Stimulated activated CD4-positive, alpha-beta T cell treated with anti-CD3 and anti-CD28 coated beads, Interleukin-2, amount 100 ng/mL, for 24 hours (primary cell): Measurements from ENCODE around the gene TMEM266.
"Not testable (repeated sequence)": the region's sequence is repeated elsewhere in the genome, so short reads cannot be mapped to it uniquely, and the experiment has no call there.

Experiments used
- DNase-seq, 2 donors: peaks; one replicate each; pipeline ENCODE4 v3.0.0-alpha.2; 2020

The TMEM266 gene, protein sequence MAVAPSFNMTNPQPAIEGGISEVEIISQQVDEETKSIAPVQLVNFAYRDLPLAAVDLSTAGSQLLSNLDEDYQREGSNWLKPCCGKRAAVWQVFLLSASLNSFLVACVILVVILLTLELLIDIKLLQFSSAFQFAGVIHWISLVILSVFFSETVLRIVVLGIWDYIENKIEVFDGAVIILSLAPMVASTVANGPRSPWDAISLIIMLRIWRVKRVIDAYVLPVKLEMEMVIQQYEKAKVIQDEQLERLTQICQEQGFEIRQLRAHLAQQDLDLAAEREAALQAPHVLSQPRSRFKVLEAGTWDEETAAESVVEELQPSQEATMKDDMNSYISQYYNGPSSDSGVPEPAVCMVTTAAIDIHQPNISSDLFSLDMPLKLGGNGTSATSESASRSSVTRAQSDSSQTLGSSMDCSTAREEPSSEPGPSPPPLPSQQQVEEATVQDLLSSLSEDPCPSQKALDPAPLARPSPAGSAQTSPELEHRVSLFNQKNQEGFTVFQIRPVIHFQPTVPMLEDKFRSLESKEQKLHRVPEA

DNA sequence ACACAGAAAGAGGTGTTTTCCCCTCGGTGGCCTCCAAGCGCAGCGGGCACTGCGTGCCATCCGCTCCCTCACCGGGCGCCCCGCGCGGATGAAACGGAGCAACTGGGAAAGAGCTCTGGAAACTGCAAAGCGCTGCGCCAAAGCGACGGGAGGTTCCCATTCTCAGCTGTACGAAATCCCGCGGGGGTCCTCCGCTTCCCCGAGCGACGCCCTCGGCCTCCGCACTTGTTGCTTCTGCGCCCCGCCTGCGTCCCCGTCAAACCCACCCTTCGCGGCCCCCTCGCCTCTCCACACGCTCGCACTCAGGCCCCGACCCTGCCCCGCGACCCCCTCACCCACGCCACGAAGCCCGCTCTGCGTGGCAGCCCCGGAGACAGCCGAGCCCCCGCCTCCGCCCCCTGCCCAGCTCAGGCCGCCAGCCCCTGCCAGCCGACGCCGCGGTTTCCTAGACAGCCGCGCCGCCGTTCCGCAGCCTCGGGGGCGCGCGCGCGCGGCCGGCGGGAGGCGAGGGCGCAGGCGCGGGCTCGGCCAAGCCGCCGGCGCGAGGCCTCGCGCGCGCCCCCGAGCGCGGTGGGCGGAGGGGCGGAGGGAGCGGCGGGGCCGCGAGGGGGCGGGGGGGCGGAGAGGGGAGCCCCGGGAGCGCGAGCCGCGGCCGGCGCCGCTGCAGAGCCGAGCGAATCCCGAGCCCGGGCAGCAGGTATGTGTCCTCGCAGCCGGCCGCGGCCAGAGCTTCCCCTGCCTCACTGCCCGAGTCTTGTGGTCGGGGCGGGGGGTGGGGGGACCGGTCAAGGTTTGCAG is at the start of gene TMEM266:
Gene TMEM266 (plus strand): TSS at position 666 of the 798 bp plus-strand sequence. CDS start 74,279 bp downstream, outside the sequence.
- peak; percentile 25 to 40 for DNase-seq

DNA sequence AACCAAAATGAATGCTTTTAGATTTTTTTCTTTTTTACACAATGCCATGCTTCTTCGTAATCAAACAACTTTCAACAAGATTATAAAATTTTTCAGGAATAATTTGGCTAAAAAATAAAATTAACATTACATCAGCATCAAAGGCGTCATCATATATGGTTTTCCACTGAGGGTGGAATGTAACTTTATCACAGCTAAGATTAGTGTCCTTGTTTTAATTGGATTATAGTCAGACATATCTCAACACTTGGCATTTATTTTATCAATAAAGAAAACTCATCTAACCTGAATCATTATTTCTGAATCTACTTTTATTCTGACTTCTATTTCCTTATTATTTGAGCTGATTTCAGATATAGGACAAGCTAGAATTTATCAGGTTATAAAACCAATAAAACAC is 49.2 kb upstream of the TMEM266 start:
- no peak for DNase-seq

DNA sequence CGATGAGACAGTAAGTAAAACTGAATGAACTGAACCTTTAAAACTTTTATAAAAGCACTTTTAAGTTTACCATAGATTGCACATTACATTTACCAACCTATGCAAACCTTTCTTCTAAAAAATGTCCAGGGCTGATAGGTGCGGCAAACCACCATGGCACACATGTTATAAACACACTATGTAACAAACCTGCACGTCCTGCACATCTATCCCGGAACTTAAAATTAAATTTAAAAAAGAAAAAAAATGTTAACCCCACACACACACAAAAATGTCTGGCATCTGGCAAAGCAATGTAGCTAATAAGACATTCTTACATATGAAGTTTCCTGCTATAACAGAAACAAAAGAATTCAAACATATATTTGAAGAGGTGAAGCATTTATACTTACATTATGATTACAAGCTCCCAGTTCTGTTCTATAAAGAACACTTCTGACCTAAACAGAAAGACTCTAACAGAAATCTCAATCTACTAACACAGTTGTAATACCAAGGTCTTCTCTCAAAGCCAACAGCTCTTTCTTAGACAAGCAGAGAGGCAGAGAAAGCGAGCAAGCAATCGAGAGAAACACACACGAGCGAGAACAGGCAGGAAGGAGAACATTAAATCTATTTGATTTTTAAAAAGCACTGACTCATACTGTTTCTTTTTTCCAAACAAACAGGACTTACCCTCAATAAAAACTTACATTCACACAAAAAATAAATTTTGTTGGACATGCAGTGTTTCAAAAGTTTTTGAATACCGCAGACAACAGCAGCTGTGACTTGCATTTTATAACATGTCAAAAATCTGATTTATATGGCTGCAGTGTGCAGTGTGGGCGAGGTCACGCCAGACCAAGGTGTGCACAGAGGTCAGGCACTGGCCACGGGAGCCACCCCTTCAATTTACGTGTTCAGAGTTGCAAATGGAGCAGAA is 47.9 kb upstream of the TMEM266 start, which contains the start of gene NRG4:
Gene NRG4 (minus strand): TSS at position 798 of the 925 bp plus-strand sequence. CDS start 1,194 bp downstream, outside the sequence.
- DNase-seq = no peak

DNA sequence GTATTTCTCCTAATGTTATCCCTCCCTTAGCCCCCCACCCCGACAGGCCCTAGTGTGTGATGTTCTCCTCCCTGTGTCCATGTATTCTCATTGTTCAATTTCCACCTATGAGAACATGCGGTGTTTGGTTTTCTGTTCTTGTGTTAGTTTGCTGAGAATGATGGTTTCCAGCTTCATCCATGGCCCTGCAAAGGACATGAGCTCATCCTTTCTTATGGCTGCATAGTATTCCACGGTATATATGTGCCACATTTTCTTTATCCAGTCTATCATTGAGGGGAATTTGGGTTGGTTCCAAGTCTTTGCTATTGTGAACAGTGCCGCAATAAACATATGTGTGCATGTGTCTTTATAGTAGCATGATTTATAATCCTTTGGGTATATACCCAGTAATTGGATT is 46.3 kb upstream of the TMEM266 start:
- not testable (repeated sequence) for DNase-seq

DNA sequence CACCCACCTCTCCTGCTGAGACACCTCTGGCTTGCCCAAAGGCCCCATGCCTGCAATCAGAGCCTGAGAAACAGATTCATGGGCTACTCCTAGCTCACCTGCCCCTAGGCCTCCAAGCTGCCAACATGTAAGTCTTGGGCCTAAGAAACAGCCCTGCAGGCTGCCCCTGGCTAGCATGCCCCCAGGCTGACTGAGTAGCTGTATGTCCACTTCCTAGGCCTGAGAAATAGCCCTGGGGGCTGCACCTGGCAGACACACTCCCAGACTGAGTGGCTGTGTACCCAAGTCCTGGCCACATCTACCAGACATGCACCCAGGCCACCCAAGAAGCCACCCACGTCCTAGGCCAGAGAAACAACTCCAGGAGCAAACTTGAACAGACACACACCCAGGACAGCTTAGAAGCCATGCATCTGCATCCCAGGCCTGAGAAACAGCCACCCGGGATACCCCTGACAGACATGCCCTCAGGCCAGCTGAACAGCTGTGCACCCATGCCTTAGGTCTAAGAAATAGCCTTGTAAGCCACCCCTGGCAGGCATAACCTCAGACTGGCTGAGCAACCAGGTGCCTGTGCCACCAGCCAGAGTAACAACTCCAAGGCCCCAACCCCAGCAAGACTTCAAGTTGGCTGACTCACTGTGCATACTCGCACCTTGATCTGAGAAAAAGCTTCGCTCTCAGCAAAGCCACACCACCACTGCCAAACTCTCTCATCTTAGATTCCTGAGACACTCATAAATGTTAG is 35.6 kb upstream of the TMEM266 start:
- DNase-seq = no peak

DNA sequence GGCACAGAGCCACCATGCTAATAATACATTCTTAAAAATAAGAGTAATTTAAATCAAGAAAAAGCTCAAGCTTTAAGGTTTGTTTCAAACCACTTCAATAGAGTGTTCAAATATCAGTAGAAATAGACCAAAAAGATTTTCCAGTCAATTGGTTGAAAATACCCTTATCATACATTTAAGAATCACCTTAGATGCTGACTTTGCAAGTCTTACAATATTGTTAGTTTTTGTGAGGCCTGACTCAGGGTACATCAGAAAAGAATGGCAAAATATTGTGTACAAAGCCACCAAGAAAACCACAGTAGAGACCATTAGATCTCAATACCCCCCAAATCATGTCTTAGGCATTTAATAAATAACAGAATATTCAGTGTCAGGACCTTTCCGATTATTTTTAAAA is 27.7 kb upstream of the TMEM266 start:
- no peak for DNase-seq

DNA sequence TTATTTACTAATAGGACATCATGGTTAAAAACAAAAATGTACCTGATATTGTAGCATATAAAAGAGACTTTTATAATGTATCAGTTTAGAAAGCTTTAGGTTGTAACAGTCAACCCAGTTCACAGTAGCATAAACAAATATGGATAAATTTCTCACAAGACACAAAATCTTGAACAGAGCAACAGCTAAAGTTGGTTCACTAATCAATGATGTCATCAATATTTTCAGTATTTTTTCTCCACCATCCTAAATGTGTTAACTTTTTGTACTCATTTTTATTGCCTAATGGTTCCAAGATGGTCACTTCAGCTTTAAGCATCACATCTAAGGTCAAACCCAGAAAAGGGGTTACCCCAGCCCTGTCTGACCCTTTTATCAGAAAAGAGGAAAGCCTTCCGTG is 26.3 kb upstream of the TMEM266 start:
- no peak for DNase-seq

DNA sequence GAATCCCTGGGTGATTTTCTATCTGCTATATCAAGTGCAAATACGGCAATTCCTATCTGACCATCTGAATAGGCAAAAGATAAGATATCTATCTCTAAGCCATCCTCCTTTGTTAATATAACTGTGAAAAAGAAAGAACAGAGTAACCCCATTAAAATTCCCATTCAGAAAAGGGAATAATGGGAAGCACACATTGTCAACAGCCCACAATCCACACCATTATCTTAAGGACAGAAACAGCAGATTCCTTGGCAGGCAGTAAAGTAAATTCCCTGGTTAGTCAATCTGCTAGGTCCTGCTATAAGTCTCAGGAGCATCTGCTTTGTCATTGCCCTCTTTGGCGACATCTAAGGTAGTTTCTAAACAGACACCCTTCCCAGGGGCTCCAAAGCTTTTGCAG is 25.7 kb upstream of the TMEM266 start:
- DNase-seq = no peak

DNA sequence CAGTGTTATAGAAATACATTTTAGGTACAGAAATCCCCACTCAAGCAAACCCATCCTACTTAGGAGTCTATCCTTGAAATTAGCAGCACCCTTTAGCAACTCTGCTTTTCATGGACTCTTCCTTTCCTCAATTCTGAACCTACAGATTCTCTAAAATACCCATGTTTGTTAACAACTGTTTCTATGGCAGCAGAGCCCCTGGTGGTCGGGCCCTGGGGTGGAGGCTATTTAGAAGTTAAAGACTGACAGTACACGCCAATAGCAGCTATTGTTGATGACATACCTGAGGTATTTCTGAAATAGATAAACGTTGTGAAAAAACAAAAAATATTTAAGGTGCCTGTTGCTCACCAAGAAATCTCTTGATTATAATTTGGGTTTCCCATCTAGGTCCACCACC is 24.2 kb upstream of the TMEM266 start:
- DNase-seq = no peak

DNA sequence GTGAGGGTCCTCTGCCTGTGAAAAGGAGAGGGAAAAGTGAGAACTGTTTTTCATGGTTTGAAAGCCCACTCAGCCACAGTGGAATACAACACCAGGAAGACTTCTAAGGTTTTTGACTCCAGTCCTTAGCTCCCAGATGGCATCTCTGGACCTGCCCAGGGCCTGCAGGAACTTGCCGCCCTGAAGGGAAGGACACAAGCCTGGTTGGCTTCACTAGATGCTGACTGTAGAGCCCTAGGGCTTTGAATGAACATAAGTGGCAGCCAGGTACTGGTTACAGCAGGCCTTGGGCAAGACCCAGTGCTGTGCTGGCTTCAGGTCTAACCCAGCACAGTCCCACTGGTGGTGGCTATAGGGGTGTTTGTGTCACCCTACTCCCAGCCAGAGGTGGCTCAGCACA is 21.3 kb upstream of the TMEM266 start:
- no peak for DNase-seq

DNA sequence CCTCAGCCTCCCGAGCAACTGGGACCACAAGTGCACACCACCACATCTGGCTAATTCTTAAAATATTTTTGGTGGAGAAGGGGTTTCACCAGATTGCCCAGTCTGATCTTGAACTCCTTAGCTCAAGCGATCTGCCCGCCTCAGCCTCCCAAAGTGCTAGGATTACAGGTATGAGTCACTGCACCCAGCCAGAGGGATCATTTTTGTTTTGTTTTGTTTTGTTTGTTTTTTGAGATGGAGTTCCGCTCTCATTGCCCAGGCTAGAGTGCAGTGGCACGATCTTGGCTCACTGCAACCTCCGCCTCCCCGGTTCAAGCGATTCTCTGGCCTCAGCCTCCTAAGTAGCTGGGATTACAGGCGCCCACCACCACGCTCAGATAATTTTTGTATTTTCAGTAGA is 5.6 kb upstream of the TMEM266 start:
- not testable (repeated sequence) for DNase-seq

DNA sequence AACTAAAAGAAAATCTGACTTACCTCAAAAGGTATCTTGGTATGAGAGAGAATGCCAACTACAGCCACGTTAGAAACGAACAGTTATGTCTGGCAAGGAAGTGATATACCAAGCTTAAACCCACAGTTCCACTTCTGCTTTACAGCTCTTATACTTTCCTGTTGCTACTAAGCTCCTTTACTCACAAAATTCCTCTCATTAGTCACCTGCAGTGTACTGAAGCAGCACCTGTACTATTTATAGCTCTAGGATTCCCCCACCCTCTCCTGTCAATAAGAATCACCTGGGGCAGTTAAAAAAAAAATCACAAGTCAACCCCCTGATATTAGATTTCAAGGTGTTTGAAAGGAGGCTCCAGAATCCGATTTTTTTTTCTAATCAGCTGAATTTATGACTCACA is 2.9 kb upstream of the TMEM266 start:
- DNase-seq = no peak

DNA sequence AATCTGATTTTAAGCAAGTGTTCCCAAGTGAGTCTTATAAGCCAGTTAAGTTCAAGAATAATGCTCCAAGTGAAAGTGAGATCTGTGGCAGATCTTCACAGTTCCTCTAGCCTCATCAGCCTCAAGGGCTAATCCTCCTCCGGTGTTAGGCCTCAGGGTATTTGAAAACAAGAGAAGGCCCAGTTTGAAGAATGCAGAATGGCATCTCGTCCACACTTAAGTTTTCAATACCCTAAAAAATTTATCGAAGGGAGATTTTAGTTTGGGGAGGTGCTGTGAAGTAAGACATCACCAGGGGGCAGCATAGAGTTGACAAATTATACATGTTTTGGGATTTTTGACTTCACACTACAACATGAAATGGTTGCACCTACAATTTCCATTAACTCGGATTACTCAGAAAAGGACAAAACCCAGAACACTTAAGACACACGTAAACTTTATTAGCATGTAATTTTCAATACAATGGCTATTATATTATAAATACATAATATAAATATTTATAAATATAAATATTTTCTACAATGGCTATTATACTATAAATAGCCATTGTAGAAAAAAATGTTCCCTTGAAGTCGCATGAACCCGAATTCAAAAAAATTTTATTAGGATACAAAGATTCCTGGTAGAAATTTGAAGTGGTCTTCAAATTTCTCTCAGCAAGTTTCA is 2.3 kb upstream of the TMEM266 start:
- peak; percentile 55 for DNase-seq

DNA sequence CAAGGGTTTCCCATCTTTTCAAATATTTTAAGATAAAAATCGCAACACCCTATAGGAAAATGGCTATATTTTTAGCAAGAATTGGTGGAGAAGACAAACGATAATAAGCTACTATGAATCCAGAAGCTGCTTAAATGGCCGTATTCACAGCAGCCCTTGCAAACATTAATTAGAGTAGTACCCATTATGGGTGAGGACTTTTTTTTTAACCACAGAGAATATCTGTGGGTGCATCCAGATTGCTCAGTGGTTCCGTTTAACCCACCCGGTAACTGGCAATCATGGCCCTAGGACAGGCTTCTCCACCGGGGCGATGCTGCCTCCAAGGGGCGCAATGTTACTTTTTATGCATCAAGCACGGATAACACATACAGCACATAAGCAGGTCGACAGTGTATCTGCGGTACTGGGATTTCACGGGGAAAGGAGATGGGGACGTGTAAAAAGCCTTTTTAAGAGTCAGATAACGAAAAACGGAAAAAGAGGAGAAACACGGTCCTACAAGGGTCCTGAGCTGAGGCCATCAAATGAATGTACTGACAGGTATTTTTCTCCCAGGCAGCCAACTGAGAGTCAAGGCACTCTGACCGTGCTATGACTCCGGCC is 968 bp upstream of the TMEM266 start:
- DNase-seq = peak in 1 of 2 donors; percentile 37

DNA sequence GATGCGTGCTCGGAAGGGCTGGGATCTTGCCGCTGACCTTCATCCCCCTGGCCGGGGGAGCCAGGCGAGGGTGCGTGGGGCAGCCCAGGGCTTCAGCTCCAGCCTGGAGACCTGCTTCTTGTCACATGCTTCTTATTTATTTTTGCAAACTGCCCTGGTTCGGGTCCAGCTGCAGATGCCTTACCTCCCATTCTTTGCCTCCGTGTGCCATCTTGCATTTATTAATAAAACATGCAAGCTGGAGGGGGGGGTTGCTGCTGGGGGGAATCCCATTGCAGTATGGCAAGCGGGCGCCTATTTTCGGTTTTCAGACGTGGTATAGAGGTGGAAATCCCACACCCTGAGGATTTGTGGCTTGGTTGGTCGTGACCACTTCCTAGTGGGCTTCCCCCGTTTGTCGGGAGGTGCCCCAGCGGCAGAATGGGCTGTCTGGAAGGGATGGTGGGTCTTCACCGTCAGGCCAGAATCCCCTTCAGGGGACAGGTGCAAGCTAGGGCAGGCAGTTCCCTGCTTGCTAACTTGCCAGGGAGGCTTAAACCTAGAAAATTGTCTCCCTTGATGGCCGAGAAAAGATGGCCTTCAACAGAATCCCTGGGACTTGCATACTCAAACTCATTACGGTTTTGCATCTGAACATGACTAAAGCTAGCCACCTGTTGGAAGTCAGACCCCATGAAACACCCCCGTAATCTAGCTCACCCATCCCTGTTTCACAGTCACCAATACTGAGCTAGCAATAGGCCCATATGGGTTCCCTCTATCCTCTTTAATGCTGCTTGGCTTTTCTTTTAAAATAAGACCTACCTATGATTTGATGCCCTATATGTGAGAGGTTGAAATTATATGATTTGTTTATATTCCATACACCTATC is 569 bp downstream of the TMEM266 start:
- DNase-seq = peak; percentile 37 to 48

DNA sequence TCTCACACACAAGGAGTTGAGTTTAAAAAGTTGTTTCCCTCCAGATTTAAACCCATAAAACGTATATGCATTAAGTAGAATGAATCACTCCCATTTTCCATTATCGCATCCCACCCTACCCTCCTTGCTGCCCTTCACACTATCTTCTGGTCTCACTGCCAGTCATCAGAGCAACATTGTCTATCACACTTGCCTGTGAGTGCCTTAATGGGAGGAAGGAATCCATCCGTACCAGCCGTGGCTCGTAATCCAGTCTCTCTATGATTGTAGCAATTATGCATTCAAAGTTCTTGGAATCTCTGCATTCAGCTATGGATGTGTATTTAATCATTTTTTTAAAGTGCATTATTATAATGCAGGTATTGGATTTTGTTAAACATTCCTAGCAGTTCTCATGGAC is 1.9 kb downstream of the TMEM266 start:
- no peak for DNase-seq

DNA sequence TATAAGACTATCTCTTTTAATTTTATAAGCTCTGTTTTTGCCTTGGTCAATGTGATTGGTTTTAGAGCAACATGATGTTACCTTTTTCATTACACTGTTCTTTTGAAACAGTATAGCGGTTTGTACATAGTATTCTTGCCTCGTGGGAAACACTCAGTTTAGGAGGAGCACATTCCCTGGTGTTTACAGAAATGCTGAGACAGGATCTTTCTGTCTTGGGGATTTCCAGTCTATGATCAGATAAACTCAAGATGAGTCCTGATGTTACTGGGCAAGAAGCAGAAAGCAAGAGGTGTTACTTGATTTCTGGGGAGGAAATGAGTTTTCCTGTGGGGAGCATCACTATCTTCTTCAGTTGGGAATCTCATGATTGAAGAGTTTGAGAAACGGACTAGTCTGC is 2.5 kb downstream of the TMEM266 start:
- no peak for DNase-seq

DNA sequence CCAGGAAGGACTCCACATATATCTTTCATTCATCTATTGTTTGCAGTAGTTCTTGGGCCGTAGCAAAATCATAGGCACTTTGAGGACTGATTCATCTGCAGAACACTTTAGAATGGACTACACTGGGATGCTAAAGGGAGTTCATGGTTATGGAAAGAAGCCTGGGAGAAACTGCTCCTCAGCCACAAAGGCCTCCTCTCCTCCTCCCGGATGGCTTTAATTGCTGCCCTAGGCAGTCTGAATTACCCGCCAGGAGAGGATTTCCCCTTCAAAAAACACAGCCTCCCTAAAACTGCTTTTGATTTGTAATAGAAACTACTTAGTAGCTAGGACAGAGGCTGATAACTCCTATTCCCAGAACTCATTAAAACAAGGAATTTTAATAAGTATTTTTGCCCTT is 4.6 kb downstream of the TMEM266 start:
- no peak for DNase-seq

DNA sequence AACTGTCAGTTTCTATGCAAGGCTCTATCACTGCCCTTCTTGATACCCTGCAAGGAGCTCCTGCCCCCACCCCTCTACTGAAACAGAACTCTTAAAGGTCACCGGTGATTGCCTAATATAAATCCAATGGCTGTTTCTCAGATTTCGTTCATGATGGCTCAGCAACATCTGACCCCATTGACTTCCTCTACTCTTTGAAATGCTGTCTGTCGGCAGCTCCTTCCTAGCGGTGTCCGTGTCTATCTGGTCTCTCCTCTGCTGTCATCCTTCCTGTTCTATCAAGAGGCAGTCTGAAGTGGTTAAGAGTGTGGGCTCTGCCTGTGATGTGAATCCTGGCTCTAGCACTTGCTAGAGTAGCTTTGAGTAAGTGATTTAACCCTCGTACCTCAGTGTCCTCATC is 5.5 kb downstream of the TMEM266 start:
- peak in 1 of 2 donors; percentile 3 for DNase-seq

DNA sequence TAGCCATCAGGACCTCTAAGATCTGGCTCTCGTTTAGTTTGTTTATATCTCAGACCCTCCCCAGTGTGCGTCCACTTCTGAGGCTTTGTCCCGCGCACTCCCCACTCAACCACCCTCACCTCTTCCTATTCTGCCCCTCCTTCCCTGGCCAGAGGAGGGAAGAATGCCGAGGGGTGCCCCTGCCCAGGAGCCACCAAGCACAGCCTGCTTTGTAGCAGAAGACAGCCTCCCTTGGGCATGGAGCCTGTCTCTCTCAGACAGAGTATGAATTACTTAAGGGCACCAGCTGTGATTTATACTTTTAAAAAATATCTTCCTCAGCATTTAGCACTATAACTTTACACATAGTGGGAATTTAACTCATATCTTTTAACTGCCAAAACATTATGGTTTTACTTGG is 6.0 kb downstream of the TMEM266 start:
- no peak for DNase-seq
